Activated B cell treated with CpG ODN at 0.5 μM for 24 hours (primary cell): ENCODE results near the gene HSH2D. TPM values are rescaled to one million over a fixed set of nuclear protein-coding genes. Genes with fewer than 3 reads are reported as not detected.

Source experiments
- ATAC-seq: fragments of 200-7000 bp; cut with Tn5 transposase; one replicate; pipeline ENCODE4 v1.10.0; 2021; ENCODE audit warnings: low read depth, mild to moderate bottlenecking, moderate library complexity
- CTCF ChIA-PET: fragments of 350-600 bp; sonication (Branson Sonifier 250); formaldehyde crosslinking; loops from one replicate; lab custom pipeline; 2021; ENCODE audit warnings: antibody characterized with exemption; lab: Charles Lee
- POLR2A ChIA-PET: fragments of 350-600 bp; sonication (Branson Sonifier 250); formaldehyde crosslinking; loops from one replicate; lab custom pipeline; 2021; ENCODE audit warnings: antibody characterized with exemption; lab: Charles Lee
- DNase-seq: peaks from one replicate; pipeline ENCODE4 v3.0.0; 2022
- H3K27ac Mint-ChIP-seq: one replicate; pipeline ENCODE4 v1.8.0; 2020; ENCODE audit warnings: mixed read lengths
- H3K27me3 Mint-ChIP-seq: one replicate; pipeline ENCODE4 v1.8.0; 2021; ENCODE audit warnings: mixed read lengths
- H3K36me3 Mint-ChIP-seq: one replicate; pipeline ENCODE4 v1.8.0; 2021; ENCODE audit warnings: low read depth, mixed read lengths
- H3K4me1 Mint-ChIP-seq: one replicate; pipeline ENCODE4 v1.8.0; 2021; ENCODE audit warnings: mixed read lengths
- H3K4me3 Mint-ChIP-seq: one replicate; pipeline ENCODE4 v1.8.0; 2020; ENCODE audit warnings: mild to moderate bottlenecking, mixed read lengths
- H3K9me3 Mint-ChIP-seq: one replicate; pipeline ENCODE4 v1.8.0; 2020; ENCODE audit warnings: mixed read lengths
- intact Hi-C: fragments of 100-400 bp; cut with micrococcal nuclease; formaldehyde crosslinking; loops from one replicate; pipeline ENCODE4 v1.15.1; 2024
- total RNA-seq: library from RNA; stranded (reverse); gene quantifications from 2 replicates; pipeline ENCODE4 v1.2.3, GENCODE V29; 2022
- TF ChIP-seq, protein P1 (sequence below): fragments of 200-600 bp; IDR thresholded peaks from one replicate; pipeline ENCODE4 v1.8.0; 2022; ENCODE audit warnings: antibody characterized with exemption, mild to moderate bottlenecking

Gene HSH2D
- total RNA-seq, 1 donor from 2014 or later: 191 TPM

DNA sequence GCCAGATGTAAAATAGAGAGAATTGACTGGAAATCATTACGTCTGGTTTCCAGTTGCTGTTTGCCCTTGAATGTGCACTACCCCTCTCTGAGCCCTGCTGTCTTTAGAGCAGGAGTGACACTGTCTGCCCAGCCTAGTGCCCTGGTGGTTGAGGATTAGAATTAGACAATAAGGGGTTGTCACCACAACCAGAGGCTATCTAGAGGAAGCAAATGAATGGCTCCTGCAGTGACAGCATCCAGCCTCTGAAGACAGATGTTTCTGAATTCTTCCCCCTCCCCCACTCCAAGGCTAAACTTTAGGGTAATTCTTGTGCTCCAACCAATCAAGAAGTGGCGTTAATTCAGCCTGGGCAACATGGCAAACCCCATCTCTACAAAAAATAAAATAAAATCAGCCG lies 29.8 kb upstream of the HSH2D start:
- no peak for ATAC-seq
- H3K27ac Mint-ChIP-seq: peak overlapping the region; percentile 66
- no peak for DNase-seq
- peak overlapping the region; percentile 53 for H3K4me3 Mint-ChIP-seq
- H3K9me3 Mint-ChIP-seq: no peaks in the 10 kb centered on the region
- TF ChIP-seq, protein P1, sequence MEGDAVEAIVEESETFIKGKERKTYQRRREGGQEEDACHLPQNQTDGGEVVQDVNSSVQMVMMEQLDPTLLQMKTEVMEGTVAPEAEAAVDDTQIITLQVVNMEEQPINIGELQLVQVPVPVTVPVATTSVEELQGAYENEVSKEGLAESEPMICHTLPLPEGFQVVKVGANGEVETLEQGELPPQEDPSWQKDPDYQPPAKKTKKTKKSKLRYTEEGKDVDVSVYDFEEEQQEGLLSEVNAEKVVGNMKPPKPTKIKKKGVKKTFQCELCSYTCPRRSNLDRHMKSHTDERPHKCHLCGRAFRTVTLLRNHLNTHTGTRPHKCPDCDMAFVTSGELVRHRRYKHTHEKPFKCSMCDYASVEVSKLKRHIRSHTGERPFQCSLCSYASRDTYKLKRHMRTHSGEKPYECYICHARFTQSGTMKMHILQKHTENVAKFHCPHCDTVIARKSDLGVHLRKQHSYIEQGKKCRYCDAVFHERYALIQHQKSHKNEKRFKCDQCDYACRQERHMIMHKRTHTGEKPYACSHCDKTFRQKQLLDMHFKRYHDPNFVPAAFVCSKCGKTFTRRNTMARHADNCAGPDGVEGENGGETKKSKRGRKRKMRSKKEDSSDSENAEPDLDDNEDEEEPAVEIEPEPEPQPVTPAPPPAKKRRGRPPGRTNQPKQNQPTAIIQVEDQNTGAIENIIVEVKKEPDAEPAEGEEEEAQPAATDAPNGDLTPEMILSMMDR: no peak
- no peaks in the 10 kb centered on the region for H3K27me3 Mint-ChIP-seq
- ChIA-PET POLR2A (interaction anchor here (0.7 to 9.7 kb wide), 9 partner anchors 27 to 214 kb away, joined by 3 to 338 read pairs (median 7); partner anchors contain the start of genes HSH2D and TPM4), CTCF (interaction anchor here (0.6 to 1.3 kb wide), 4 partner anchors 28 to 64 kb away, joined by 3 to 4 read pairs (median 4); partner anchors contain the start of gene HSH2D)
- intact Hi-C loops: loop anchor here (10.0 kb wide), 1 partner anchor 211 kb away; the partner anchor contains the start of gene KLF2
- H3K36me3 Mint-ChIP-seq: peaks cover 52% of the 10 kb centered on the region
- peaks cover 67% of the 10 kb centered on the region for H3K4me1 Mint-ChIP-seq

DNA sequence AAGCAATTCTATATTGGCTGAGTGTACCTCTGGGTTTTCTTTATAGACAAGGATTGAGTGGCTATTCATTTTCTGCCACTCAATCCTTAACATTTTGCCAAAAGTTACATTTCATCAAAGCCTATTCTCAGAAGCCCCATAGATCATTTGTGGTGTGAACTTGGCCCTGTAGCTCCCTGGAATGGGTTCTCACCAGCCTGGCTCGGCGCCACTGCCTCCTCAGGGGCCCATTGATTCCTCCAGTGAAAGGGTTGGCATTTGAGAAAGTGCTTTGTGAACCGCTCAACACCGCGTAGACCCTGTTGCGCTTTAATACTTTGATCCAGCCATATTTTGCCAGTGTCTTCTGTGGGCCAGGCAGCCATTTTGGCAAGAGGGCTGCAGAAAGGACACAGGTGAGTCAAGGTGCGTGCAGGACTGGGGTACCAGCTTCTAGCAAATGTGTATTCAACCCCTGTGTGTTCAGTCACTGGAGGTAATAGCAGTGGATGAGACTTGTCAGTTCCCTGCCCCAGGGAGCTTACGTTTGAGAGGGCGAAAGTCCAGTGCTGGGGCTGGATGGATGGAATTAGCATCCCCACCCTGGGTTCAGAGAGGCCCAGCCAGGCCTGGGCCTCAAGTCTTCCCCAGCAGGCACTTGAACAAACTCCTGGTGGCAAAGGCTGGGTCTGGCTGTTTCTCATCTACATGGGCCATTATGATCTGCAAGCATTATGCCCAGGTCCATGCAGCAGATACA lies 28.0 kb upstream of the HSH2D start:
- ChIA-PET CTCF (interaction anchor here (1.4 to 1.5 kb wide), 2 partner anchors 52 to 70 kb away, joined by 4 to 5 read pairs; partner anchors contain the start of gene FAM32A), POLR2A (interaction anchor here (0.6 to 9.7 kb wide), 8 partner anchors 11 to 468 kb away, joined by 3 to 338 read pairs (median 6); partner anchors contain the start of genes FAM32A, HSH2D and TPM4)
- peak overlapping the region; percentile 20 for H3K4me3 Mint-ChIP-seq
- TF ChIP-seq, protein P1: no peak
- DNase-seq: no peak
- intact Hi-C loops: loop anchor here (5.0 to 10.0 kb wide), 2 partner anchors 209 to 282 kb away; partner anchors contain the start of gene KLF2
- H3K9me3 Mint-ChIP-seq: no peaks in the 10 kb centered on the region
- no peaks in the 10 kb centered on the region for H3K27me3 Mint-ChIP-seq
- H3K36me3 Mint-ChIP-seq: peaks cover 63% of the 10 kb centered on the region
- peak overlapping the region; percentile 98 for H3K27ac Mint-ChIP-seq
- ATAC-seq: no peak
- H3K4me1 Mint-ChIP-seq: peaks cover 83% of the 10 kb centered on the region

DNA sequence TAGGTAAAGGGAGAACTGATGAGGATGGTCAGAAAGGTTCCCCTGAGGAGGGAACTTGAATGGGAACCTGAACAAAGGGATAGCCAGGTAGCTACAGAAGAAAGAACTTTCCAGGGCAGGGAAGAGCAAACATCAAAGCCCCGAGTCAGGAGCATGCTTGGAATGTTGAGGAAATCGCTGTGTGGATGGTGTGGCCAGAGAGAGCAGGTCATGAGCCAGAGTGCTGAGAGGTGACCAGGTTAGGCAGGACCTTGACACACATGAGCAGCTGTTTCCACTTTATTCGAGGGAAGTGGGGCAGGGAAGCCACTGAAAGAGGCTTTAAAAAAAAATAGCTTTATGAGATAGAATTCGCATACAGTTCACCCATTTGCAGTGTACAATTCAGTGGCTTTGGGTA lies 27.4 kb upstream of the HSH2D start:
- ATAC-seq (no peak), DNase-seq (no peak)
- intact Hi-C loops: loop anchor here (5.0 to 10.0 kb wide), 2 partner anchors 209 to 281 kb away; partner anchors contain the start of gene KLF2
- TF ChIP-seq, protein P1: no peak
- Mint-ChIP-seq H3K9me3 (no peaks in the 10 kb centered on the region), H3K4me3 (peak overlapping the region; percentile 20), H3K4me1 (peaks cover 87% of the 10 kb centered on the region), H3K27ac (peak overlapping the region; percentile 98), H3K27me3 (no peaks in the 10 kb centered on the region), H3K36me3 (peaks cover 66% of the 10 kb centered on the region)
- CTCF ChIA-PET: interaction anchor here (1.4 to 1.5 kb wide), 2 partner anchors 53 to 70 kb away, joined by 4 to 5 read pairs; partner anchors contain the start of gene FAM32A
- POLR2A ChIA-PET: interaction anchor here (0.6 to 9.7 kb wide), 5 partner anchors 11 to 43 kb away, joined by 3 to 338 read pairs (median 8); partner anchors contain the start of genes HSH2D and TPM4

DNA sequence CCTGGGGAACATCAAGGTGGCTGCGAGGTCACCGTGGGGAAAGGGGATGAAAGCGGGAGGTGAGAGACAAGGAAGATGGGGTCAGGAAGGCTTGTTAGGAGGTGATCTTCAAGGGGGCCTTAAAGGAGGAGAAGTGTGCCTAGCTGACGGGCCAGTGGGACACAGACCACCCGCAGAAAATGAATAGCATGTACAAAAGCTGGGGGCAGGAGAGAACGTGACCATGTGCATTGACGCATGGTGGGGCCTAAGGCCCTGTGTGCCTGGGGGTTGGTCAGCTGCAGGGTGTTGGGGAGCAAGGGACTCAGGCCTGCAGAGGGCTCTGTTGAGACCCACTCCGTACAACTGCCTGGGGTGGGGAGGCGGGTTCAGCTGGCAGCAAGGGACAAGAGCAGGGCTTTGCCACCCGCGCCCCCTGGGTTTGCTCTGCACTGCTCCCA lies 25.9 kb upstream of the HSH2D start:
- Mint-ChIP-seq H3K27ac (peak overlapping the region; percentile 98), H3K36me3 (peaks cover 74% of the 10 kb centered on the region), H3K4me3 (peak overlapping the region; percentile 73), H3K4me1 (peaks cover 88% of the 10 kb centered on the region), H3K9me3 (no peaks in the 10 kb centered on the region), H3K27me3 (no peaks in the 10 kb centered on the region)
- ATAC-seq (peak; percentile 10), DNase-seq (peak; percentile 28)
- POLR2A ChIA-PET: interaction anchor here (0.6 to 9.7 kb wide), 24 partner anchors 8 to 484 kb away, joined by 3 to 338 read pairs (median 6); partner anchors contain the start of genes CIB3, FAM32A, HSH2D and TPM4
- CTCF ChIA-PET: interaction anchor here (0.5 to 2.8 kb wide), 16 partner anchors 10 to 299 kb away, joined by 3 to 18 read pairs (median 4); partner anchors contain the start of genes FAM32A and HSH2D
- TF ChIP-seq, protein P1: no peak
- intact Hi-C loops: loop anchor here (1.0 to 10.0 kb wide), 8 partner anchors 26 to 469 kb away; partner anchors contain the start of genes HSH2D and KLF2
